ENCODE measurements around the gene SHANK2.

SHANK2 gene

GRCh38 chr11:71268706-71269321 lies 16.4 kb upstream of the SHANK2 start:
- no peak for DNase-seq

DNA sequence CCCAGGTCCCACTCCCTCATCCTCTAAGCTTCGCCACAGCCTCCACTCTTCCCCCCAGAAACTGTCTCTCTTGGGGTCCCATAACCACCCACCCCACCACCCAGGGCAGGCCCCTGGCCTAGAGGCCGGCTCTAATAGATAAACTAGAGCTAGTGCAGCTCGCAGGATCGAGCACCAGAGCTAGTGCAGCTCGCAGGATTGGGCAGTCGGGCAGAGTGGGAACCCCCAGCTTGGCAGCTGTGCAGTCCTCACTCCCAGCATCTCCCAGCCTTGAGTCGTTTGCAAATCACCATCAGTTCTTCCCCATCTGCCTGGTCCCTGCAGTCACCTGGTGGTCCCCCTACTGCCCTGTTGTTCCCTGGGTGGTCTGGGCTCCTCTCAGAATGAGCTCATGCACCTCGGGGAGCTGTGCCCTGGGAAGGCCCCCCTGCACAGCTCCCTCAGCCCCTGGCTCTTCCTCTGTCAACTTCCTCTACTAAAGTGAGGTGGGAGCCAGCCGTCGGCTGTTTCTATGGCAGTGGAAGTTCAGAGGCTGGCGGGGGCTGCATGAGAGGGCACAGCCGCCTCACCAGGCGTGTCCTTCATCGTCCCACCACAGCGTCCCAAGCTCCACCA lies 15.5 kb upstream of the SHANK2 start:
- DNase-seq: no peak

DNA sequence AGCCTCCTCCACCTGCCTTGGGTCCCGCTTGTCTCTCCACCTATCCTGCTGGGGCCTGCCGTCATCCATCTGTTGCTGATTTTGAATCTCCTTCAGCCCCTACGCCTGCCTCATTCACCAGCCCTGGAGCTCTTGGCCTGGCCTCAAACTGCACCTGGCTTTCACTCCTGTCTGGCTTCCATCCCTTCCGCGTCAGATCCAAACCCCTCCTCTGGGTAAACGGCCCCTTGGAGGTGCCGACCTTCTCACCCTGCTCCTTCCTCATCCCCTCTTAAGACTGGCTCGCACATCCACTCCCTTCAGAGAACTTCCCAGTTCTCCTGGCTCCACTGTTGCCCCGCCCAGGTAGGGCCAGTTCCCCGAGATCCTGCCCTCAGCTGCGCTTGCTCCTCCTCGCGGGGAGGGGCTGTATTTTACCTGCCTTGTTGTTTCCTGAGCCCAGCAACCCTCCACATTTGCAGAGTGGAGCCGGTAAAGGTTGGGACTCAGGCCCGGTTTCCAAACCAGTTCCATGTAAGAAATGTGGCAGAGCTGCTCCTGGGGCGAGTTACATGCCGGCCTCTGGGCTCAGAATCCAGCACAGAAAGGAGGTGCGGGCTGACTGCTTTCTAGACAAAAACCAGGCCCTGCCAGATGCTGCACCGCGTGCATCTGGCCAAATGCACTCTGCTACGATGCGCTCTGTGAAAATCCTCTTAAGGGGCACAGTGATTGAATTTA lies 13.9 kb upstream of the SHANK2 start:
- no peak for DNase-seq

- DNase-seq: no peak
Observed at GRCh38 chr11:71265559-71266092, 13.2 kb upstream of the SHANK2 start.

DNA sequence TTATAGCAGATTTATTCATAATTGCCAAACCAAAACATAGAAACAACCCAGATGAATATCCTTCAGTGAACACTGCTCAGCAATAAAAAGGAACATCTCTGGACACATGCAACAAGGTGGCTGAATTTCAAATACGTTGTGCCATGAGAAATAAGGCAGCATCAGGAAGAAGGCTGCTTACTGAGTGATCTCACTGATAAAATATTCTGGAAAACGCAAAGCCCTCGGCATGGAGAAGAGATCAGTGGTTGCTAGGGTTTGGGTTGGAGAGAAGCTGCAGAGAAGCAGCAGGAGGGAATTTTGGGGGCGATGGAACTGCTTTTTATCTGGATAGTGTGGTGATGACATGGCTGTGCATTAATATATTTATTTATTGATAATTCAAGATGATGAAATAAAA lies 11.0 kb upstream of the SHANK2 start:
- no peak for DNase-seq

DNA sequence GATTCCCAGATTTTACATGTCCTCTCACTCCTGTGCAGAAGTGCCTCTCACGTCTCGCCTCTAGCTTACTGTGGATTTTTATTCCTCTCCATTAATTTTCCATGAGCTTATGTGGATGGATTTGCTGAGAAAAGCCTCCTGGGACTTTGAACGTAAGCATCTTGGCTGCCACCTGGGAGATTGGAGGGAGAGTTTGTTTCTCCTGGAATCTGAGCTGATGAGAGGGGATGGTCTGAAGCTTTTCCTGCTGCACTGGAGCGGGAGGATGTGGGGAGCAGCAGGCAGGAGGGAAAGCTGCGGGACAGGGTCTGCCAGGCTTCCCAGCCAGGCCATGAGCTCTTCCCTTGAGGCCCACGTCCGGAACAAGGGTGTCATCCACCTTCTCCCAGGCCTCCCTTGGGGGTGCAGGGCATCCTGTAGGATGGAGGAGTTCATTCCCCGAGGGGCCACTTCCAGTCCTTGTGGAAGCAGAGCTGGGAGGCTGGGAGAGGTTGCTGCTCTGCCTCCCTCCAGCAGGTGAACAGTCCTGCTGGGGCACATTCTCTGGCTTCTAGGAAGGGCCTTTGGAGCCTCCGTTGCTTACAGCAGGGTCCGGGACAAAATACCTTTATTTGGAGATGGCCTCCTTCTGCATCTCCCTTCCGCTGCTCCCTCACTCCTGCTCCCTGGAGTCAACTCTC lies 3.6 kb upstream of the SHANK2 start:
- no peak for DNase-seq

DNA sequence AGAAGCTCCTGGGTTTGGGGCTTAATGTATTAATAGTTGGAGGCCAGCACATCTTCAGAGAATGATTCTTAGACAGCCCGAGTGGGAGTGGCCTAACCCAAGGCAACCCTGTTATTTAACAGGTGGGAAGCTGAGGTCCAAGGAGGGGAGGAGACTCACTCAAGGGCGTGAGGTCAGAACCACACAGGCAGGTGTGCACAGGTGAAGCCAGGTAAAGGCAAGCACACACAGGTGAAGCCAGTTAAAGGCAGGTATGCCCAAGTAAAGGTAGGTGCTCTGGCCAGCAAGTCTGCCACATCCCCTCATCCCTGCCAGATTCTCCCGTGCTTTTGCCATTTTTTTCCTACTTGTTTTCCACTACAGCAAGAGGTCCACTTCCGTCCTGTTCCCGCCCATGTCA lies 2.9 kb upstream of the SHANK2 start:
- DNase-seq: no peak

DNA sequence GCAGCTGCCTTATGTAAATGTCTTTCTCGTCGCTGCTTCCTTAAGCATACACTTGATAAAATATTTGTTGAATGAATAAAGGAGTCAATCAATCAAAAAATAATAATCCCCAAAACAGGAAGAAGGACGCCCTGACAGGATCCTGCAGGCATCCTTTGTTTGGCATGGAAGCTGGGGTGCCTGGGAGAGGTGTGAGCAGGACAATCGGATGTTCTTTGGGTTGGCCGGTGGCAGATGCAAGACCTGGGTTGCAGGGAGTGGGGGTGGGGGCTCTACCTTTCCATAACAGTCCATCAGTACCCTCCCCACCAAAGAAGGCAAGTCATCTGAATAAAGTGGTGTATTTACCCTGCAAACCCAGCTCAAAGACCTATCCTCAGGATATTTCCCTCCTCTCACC lies 1.4 kb upstream of the SHANK2 start:
- DNase-seq: no peak

GRCh38 chr11:71252770-71253730 lies 673 bp upstream of the SHANK2 start:
- DNase-seq: no peak

GRCh38 chr11:71251761-71252268 lies 562 bp downstream of the SHANK2 start:
- DNase-seq: no peak

DNA sequence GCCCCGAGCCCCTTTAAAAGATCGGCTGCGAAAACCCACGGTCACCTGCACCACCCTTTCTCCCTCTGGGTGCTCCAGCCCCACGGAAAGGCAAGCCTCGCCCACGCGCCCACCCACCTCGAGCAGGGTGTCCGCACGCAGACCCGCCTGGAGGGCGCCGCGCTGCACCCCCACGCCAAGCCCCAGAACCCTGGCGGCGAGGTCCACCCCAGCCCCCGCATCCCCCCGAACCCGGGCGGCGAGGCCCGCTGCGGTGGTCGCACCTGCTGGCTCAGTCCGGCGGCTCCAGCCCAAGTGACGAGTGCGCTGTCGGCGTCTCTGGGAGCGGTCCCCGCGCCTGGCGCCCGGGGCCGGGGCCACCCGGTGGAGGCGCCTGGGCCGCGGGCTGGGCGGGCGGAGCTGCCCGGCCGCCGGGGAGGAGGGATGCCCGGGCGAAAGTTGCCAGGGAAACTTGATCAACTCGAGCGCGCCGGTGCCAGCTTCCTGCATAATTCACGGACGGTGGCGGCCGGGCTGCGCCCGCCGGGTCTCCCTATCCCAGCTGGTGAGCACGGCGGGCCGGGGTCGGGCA lies 1.1 kb downstream of the SHANK2 start:
- DNase-seq: no peak

DNA sequence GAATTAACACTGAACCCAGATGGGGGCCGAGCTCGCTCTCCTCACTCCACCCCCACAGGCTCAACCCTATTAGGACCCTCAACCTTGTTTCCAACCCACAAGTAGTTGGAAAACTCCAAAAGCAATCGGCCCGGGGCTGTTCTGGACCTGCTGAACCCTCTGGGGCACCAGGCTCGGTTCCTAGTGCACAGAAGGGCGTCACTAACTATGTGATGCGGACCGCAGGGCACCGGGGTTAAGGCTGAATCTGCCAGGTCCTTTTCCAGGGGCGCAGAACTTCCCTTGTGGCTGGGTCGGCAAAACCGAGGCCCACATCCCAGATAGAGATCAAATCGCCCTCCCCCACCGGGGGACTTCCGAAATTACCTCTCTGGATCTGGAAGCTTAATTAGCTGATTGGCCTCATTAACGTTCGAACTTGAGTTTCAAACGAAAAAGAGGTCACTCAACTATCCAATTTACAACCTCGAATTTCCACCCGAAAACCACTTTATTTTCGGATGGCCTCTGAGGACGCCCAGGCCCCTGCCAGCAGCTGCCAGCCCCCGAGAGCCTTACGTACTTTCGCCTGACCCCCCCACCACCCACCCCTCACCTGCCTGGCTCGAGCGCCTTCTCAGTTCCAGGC lies 1.7 kb downstream of the SHANK2 start:
- no peak for DNase-seq

DNA sequence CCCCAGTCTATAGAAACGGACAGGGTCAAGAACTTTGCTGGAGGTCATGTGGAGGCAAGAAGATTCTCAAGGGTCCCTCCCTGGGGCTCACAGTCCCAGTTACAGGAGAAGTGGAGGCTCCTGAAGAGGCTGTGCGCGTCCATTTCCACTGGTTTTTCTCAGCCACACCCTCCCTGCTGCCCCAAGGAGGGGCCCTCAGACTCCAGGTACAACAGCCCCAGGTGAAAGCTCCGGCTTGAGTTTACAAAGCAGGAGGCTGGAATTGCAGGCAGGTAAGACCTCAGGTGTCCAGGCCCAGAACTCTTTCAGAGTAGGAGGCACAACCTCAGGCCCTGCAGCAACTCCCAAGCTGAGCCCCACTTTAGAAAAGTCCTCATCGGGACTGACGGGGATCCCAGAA lies 3.1 kb downstream of the SHANK2 start:
- DNase-seq: no peak

DNA sequence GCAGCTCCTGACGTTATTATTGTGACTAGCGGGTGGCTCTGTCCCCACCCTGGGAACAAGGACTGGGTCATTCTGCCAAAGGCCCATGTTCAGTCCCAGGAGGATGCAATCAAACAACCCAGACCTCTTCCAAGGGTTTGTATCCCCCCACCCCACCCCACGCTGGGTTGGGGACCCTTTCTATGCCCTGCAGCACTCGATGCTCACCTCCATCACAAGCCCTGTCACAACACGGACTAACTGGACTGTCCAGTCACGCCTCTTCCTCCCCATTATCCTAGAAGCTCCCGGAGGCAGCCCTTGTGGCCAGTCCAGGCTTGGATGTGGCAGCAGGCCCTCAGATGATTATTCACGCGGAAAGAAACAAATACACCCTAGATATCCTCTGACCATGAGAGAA lies 3.7 kb downstream of the SHANK2 start:
- no peak for DNase-seq

DNA sequence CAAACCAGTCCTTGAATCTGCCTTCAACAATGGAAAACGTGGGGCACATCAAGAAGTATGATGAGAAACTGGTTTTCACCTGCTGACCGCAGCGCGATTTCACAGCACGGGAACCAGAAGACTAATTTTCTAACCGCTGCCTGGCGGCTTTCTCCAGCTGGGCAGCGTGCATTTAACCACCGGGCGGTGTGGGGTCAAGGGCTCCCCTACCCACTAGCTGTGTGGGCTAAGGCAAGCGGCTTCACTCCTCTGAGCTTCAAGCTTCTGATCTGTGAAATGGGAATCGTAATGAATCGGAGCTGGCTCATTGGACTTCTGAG lies 4.2 kb downstream of the SHANK2 start:
- DNase-seq: no peak

DNA sequence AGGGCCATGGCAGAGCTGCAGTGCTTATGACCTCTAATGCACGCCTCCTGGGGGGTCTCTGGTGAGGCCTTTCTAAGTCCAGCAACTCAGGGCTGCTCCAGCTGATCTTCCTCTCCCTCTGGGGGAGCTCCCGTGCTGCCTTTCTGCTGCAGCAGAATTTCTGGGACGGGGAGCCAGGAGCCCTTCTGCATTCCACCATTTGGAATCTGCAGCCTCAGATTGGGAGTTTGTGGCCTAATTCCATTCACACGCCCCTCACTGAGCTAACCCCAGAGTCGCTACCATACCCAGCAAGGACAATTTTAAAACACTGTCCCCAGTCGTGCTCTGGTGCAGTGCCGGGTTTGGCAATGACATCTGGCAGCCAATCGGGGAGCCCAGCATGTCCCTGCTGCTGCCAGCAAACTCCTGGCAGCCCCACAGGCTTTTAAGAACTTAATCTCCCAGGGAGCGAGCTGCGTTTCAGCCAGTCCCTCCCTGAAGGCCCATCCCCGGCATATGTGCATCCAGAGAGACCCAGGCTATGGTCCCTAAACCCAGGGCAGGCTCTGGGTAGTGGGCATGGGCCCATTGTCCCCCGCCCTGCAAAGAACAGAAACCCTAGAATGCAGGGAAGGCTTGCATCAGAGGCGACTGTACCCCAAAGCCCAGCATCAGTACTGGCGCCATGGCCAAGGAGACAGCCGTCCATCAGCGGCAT lies 4.7 kb downstream of the SHANK2 start:
- no peak for DNase-seq

DNA sequence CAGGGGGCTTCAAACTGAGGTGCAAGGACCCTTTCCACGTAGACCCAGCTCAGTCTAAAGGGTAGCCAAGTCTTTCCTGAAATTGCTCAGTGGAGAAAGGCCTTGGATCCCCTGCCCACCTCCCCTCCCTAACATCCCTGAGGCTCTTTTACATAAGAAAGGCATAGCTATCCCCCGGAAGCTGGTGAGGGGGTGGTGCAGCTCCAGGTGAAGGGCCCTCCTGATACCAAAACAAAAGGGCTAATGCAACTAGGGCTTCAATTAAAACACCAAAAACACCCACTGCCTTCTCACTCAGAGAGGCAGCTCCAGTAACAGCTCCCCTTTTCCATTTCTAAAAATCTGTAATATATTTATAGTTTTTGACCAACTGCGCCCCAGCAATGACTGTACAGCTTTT lies 5.8 kb downstream of the SHANK2 start:
- no peak for DNase-seq

DNA sequence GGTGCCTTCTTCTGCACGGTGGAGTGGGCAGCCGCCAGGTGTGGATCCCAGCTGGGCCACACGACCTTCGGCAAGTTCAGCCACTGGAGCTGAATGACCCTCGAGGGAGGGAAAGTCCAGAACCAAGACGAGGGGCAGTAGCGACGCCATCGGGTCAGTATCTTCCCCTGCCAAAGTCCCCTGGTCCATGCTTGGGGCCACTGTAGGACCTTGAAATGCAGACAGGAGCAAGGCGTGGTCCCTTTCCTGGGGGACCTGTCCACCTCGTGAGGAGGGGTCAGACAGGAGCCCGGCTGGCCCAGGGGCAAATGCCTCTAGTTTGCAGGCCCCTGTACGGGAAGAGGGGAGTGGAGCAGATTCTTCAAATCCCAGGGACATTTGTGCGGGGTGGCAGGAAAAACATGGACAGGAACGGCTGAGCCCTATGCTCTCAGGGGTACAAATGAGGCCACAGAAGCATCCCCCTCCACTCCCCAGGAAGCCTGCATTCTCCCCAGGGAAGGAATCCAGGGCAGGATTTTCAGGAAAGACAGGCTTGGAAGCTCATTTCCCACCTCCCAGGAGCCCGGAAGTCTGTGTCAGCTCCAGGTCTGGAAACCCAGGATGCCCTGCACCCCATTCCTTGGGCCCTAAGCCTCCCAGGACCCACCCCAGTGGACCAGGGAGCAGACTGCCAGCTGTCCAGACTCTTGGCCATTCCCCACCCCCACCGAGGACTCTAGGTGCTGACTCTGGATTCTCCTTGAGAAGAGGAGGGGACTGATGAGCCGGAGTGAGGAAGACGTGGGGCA lies 6.6 kb downstream of the SHANK2 start:
- no peak for DNase-seq

GRCh38 chr11:71244116-71244810 lies 8.1 kb downstream of the SHANK2 start:
- no peak for DNase-seq
